ENCODE data around the gene SIGLEC1.

DNA sequence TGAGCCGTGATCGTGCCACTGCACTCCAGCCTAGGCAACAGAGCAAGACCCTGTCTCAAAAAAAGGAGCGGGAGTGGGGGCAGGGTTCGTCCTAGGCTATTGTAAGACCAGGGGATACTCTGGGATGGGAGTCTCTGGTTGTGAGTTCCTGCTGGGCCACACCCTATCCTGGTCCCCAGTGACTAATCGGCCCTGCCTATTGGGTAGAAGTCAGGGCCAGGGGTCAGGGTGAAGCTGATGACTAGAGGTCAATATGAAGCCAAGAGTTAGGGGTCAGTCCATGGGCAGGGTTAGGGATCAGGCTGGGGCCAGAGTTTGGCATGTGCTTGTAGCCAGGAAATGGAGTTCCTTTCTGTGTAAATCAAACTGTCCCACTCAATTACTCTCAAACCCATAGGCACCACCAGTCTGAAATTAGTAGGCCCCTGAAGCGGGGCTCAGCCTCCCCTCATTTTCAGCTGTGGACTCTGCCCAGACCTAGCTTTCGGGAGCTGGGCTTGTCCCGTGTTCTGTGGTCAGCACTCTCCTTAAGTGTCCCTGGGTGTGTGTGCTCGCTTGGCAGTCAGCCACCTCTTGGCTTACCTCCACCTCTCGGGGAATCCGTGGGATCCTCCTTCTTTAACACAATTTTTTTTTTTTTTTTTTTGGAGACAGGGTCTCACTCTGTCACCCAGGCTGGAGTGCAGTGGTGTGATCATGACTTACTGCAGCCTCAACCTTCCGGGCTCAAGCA, 21.9 kb upstream of the SIGLEC1 start:
- TF ChIP-seq, protein P1, sequence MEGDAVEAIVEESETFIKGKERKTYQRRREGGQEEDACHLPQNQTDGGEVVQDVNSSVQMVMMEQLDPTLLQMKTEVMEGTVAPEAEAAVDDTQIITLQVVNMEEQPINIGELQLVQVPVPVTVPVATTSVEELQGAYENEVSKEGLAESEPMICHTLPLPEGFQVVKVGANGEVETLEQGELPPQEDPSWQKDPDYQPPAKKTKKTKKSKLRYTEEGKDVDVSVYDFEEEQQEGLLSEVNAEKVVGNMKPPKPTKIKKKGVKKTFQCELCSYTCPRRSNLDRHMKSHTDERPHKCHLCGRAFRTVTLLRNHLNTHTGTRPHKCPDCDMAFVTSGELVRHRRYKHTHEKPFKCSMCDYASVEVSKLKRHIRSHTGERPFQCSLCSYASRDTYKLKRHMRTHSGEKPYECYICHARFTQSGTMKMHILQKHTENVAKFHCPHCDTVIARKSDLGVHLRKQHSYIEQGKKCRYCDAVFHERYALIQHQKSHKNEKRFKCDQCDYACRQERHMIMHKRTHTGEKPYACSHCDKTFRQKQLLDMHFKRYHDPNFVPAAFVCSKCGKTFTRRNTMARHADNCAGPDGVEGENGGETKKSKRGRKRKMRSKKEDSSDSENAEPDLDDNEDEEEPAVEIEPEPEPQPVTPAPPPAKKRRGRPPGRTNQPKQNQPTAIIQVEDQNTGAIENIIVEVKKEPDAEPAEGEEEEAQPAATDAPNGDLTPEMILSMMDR (IDR thresholded peaks at IDR 0.05; ENCODE audit: low read length): no peak
- no peak for TF ChIP-seq EZH2 (optimal IDR thresholded peaks at IDR 0.05; ENCODE audit: low read depth, low read length)

Measured in MM.1S (cell line).